ENCODE data around the gene PALD1. TPM values are rescaled to one million over a fixed set of nuclear protein-coding genes. Genes with fewer than 3 reads are reported as not detected.

The PALD1 gene
- total and polyA plus RNA-seq, 2 of the 4 experiments (the other 2 are of a cell fraction): 0.12 to 0.18 TPM

GRCh38 chr10:70573599-70574506 lies 95.3 kb downstream of the PALD1 start:
- 81% methylated on average over 3 of the region's 11 CpGs; no CpG with 5 or more reads in 1 of the 2 experiments for WGBS, 2 experiments (ENCODE audit: extremely low coverage in 2 of 2, insufficient read length in 1 of 2)
- Histone ChIP-seq H2AK5ac (ENCODE audit: low read depth, low read length) (no peak overlapping the region), H4K91ac (ENCODE audit: insufficient read depth, low read depth, low read length) (no peak overlapping the region), H4K5ac (ENCODE audit: low read depth, low read length) (no peak overlapping the region), H4K20me1 (ENCODE audit: insufficient read depth, low read length) (no peaks in the 10 kb centered on the region), H3K9ac (ENCODE audit: low read depth, low read length) (no peak overlapping the region), H2BK5ac (ENCODE audit: low read depth, low read length, poor library complexity, severe bottlenecking) (no peak overlapping the region), H3K18ac (ENCODE audit: low read depth, low read length) (no peak overlapping the region), H2BK120ac (ENCODE audit: low read depth, low read length) (no peak overlapping the region), H2BK15ac (ENCODE audit: low read depth, low read length) (no peak overlapping the region), H3K9me3 (ENCODE audit: control insufficient read depth, insufficient read depth, low read length) (no peaks in the 10 kb centered on the region), H3K14ac (replicated peaks; ENCODE audit: low read depth, low read length) (no peak overlapping the region), H3K27me3 (ENCODE audit: control insufficient read depth, insufficient read depth, low read length) (peaks cover 9% of the 10 kb centered on the region), H2AFZ (replicated peaks; ENCODE audit: low read length, poor library complexity) (no peak overlapping the region), H3K27ac (ENCODE audit: insufficient read depth, low read length) (no peak overlapping the region), H3K4me1 (ENCODE audit: control insufficient read depth, insufficient read depth, low read length) (0 out of 2 replicates have a peak, but pooled peaks cover 2% of the 10 kb centered on the region), H3K56ac (ENCODE audit: extremely low read depth, insufficient read depth, low read length) (no peak overlapping the region), H3K9me1 (ENCODE audit: insufficient read depth, low read length) (0 out of 2 replicates have a peak, but pooled peaks cover 3% of the 10 kb centered on the region), H3K23ac (ENCODE audit: low read depth, low read length) (no peak overlapping the region), H4K8ac (ENCODE audit: low read depth in 2 of 2, low read length in 2 of 2) (no peak overlapping the region), H3K4me2 (ENCODE audit: low read depth, low read length) (no peak overlapping the region), H3K79me1 (ENCODE audit: low read depth in 1 of 2, low read length in 2 of 2) (no peaks in the 10 kb centered on the region), H3K4me3 (ENCODE audit: insufficient read depth, low read depth, low read length) (no peak overlapping the region), H2AK9ac (replicated peaks; ENCODE audit: low read depth, low read length, poor library complexity) (no peak overlapping the region), H2BK20ac (ENCODE audit: low read depth, low read length) (no peak overlapping the region), H3K4ac (ENCODE audit: low read depth, low read length) (no peak overlapping the region), H3K36me3 (ENCODE audit: control insufficient read depth, insufficient read depth, low read length) (no peaks in the 10 kb centered on the region)
- BruUV-seq (replicated peaks): no TSS peak
- POLR2A ChIA-PET (ENCODE audit: unreplicated experiment): no interaction called here
- intact Hi-C loops (cut with micrococcal nuclease): no loop called here
- ATAC-seq (ENCODE audit: low read depth): no peak
- no peak for TF ChIP-seq SMC3 (IDR thresholded peaks at IDR 0.05; ENCODE audit: low read depth, low read length)
- TF ChIP-seq RFX5 (IDR thresholded peaks at IDR 0.05; ENCODE audit: low read depth, low read length): no peak
- TF ChIP-seq MXI1 (IDR thresholded peaks at IDR 0.05; ENCODE audit: borderline replicate concordance, low read depth, low read length): no peak
- TF ChIP-seq CHD1 (IDR thresholded peaks at IDR 0.05; ENCODE audit: low read depth, low read length): no peak
- TF ChIP-seq NFE2L2 (IDR thresholded peaks at IDR 0.05; ENCODE audit: low read depth, low read length): no peak
- TF ChIP-seq, protein P1, sequence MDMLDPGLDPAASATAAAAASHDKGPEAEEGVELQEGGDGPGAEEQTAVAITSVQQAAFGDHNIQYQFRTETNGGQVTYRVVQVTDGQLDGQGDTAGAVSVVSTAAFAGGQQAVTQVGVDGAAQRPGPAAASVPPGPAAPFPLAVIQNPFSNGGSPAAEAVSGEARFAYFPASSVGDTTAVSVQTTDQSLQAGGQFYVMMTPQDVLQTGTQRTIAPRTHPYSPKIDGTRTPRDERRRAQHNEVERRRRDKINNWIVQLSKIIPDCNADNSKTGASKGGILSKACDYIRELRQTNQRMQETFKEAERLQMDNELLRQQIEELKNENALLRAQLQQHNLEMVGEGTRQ (IDR thresholded peaks at IDR 0.05; ENCODE audit: low read depth, low read length): no peak
- no peak for TF ChIP-seq MAZ (IDR thresholded peaks at IDR 0.05; ENCODE audit: borderline replicate concordance, low read depth, low read length)
- TF ChIP-seq MAFK (IDR thresholded peaks at IDR 0.05; ENCODE audit: low read depth, low read length): no peak
- TF ChIP-seq ELK1 (IDR thresholded peaks at IDR 0.05; ENCODE audit: borderline replicate concordance, low read depth, low read length): no peak
- dilution Hi-C loops (cut with HindIII; ENCODE audit: low sequenced_read_pairs, unreplicated experiment): no loop called here
- CTCF ChIA-PET: no interaction called here
- DNase-seq: no peak
- in situ Hi-C loops (cut with MboI; ENCODE audit: low sequenced_read_pairs): no loop called here

Data from IMR-90 (cell line).